ENCODE data around the gene PBX4.

Gene PBX4

GRCh38 chr19:19634516-19635312 is 16.2 kb upstream of the PBX4 start:
- no peaks in the 10 kb centered on the region for H3K4me1 ChIP-seq (ENCODE audit: low read depth, poor library complexity, severe bottlenecking)
- no peaks in the 10 kb centered on the region for H4K20me1 ChIP-seq (ENCODE audit: insufficient read depth)
- no peaks in the 10 kb centered on the region for H3K36me3 ChIP-seq (ENCODE audit: insufficient read depth)

GRCh38 chr19:19633711-19634515 is 15.4 kb upstream of the PBX4 start:
- Histone ChIP-seq H3K79me2 (ENCODE audit: insufficient read depth, low read depth) (no peaks in the 10 kb centered on the region), H3K27me3 (ENCODE audit: insufficient read depth, low read depth) (no peaks in the 10 kb centered on the region), H3K36me3 (ENCODE audit: insufficient read depth) (no peaks in the 10 kb centered on the region), H3K4me1 (ENCODE audit: low read depth, poor library complexity, severe bottlenecking) (no peaks in the 10 kb centered on the region), H2AFZ (ENCODE audit: low read depth) (no peak overlapping the region), H3K9ac (no peak overlapping the region), H3K4me3 (IDR thresholded peaks at IDR 0.05; ENCODE audit: insufficient read depth, low read depth, low read length) (no peak overlapping the region), H3K27ac (no peak overlapping the region), H3K4me2 (no peak overlapping the region), H4K20me1 (ENCODE audit: insufficient read depth) (no peaks in the 10 kb centered on the region)
- no peak for TF ChIP-seq CTCF (conservative IDR thresholded peaks at IDR 0.05; ENCODE audit: low read depth, low read length)

More at GRCh38 chr19:19634516-19635312, 16.2 kb upstream of the PBX4 start:
- TF ChIP-seq CTCF (conservative IDR thresholded peaks at IDR 0.05; ENCODE audit: low read depth, low read length): no peak
- Histone ChIP-seq H3K27ac (no peak overlapping the region), H3K79me2 (ENCODE audit: insufficient read depth, low read depth) (no peaks in the 10 kb centered on the region), H3K4me3 (IDR thresholded peaks at IDR 0.05; ENCODE audit: insufficient read depth, low read depth, low read length) (no peak overlapping the region), H3K4me2 (no peak overlapping the region), H3K27me3 (ENCODE audit: insufficient read depth, low read depth) (no peaks in the 10 kb centered on the region), H2AFZ (ENCODE audit: low read depth) (no peak overlapping the region), H3K9ac (no peak overlapping the region)

GRCh38 chr19:19632661-19633060 is 14.2 kb upstream of the PBX4 start:
- Histone ChIP-seq H3K9ac (no peak overlapping the region), H3K4me1 (ENCODE audit: low read depth, poor library complexity, severe bottlenecking) (no peaks in the 10 kb centered on the region), H3K27ac (no peak overlapping the region), H3K36me3 (ENCODE audit: insufficient read depth) (no peaks in the 10 kb centered on the region), H2AFZ (ENCODE audit: low read depth) (no peak overlapping the region), H3K79me2 (ENCODE audit: insufficient read depth, low read depth) (no peaks in the 10 kb centered on the region), H3K4me2 (no peak overlapping the region), H4K20me1 (ENCODE audit: insufficient read depth) (no peaks in the 10 kb centered on the region), H3K4me3 (IDR thresholded peaks at IDR 0.05; ENCODE audit: insufficient read depth, low read depth, low read length) (no peak overlapping the region), H3K27me3 (ENCODE audit: insufficient read depth, low read depth) (no peaks in the 10 kb centered on the region)
- TF ChIP-seq CTCF (conservative IDR thresholded peaks at IDR 0.05; ENCODE audit: low read depth, low read length): no peak

- Histone ChIP-seq H3K27ac (no peak overlapping the region), H3K4me2 (no peak overlapping the region), H3K79me2 (ENCODE audit: insufficient read depth, low read depth) (no peaks in the 10 kb centered on the region), H3K4me1 (ENCODE audit: low read depth, poor library complexity, severe bottlenecking) (no peaks in the 10 kb centered on the region), H4K20me1 (ENCODE audit: insufficient read depth) (no peaks in the 10 kb centered on the region), H2AFZ (ENCODE audit: low read depth) (no peak overlapping the region), H3K36me3 (ENCODE audit: insufficient read depth) (no peaks in the 10 kb centered on the region), H3K4me3 (IDR thresholded peaks at IDR 0.05; ENCODE audit: insufficient read depth, low read depth, low read length) (no peak overlapping the region), H3K27me3 (ENCODE audit: insufficient read depth, low read depth) (no peaks in the 10 kb centered on the region), H3K9ac (no peak overlapping the region)
- no peak for TF ChIP-seq CTCF (conservative IDR thresholded peaks at IDR 0.05; ENCODE audit: low read depth, low read length)
Observed at GRCh38 chr19:19631346-19631745, 12.9 kb upstream of the PBX4 start.

Measured in KMS-11 (cell line).